Endothelial cell (in vitro differentiated cells): ENCODE data around the gene HUWE1. TPM values are rescaled to one million over a fixed set of nuclear protein-coding genes. Genes with fewer than 3 reads are reported as not detected.

Experiments
- DNase-seq: peaks from one replicate; pipeline ENCODE4 v3.0.0; 2021; ENCODE audit warnings: low spot score
- H3K27ac Mint-ChIP-seq: one replicate; pipeline ENCODE4 v1.8.0; 2021; ENCODE audit warnings: mixed read lengths, inconsistent platforms; ENCODE audit not compliant: unreplicated experiment
- H3K27me3 Mint-ChIP-seq: one replicate; pipeline ENCODE4 v1.8.0; 2021; ENCODE audit warnings: mild to moderate bottlenecking, moderate library complexity, mixed read lengths, inconsistent platforms; ENCODE audit not compliant: unreplicated experiment
- H3K36me3 Mint-ChIP-seq: one replicate; pipeline ENCODE4 v1.8.0; 2021; ENCODE audit warnings: mild to moderate bottlenecking, low read depth, mixed read lengths, inconsistent platforms; ENCODE audit not compliant: unreplicated experiment
- H3K4me1 Mint-ChIP-seq: one replicate; pipeline ENCODE4 v1.8.0; 2021; ENCODE audit warnings: mild to moderate bottlenecking, mixed read lengths, inconsistent platforms; ENCODE audit not compliant: unreplicated experiment
- H3K4me3 Mint-ChIP-seq: one replicate; pipeline ENCODE4 v1.8.0; 2021; ENCODE audit warnings: mild to moderate bottlenecking, mixed read lengths, inconsistent platforms; ENCODE audit not compliant: unreplicated experiment
- H3K9me3 Mint-ChIP-seq: one replicate; pipeline ENCODE4 v1.8.0; 2021; ENCODE audit warnings: mixed read lengths, inconsistent platforms; ENCODE audit not compliant: unreplicated experiment
- CTCF ChIP-seq: fragments of 200-600 bp; sonication (generic); IDR thresholded peaks from one replicate; pipeline ENCODE4 v1.5.0; 2021; ENCODE audit warnings: antibody characterized with exemption; ENCODE audit not compliant: unreplicated experiment
- total RNA-seq: library from RNA; stranded (reverse); fragmentation: NEBNext Ultra II Directional; extraction: Animal tissue kit (Norgen Biotek cat#: 25700); gene quantifications from one replicate; pipeline ENCODE4 v1.2.1, GENCODE V29; 2021; ENCODE audit not compliant: unreplicated experiment

The HUWE1 gene
- total RNA-seq, 1 donor from 2014 or later, result 270 TPM

GRCh38 chrX:53688300-53688699, 1.8 kb upstream of the HUWE1 start:
- DNase-seq, result no peak
- peaks cover 3% of the 10 kb centered on the region for H3K36me3 Mint-ChIP-seq
- H3K27ac Mint-ChIP-seq, result no peak overlapping the region
- H3K4me3 Mint-ChIP-seq, result no peak overlapping the region
- TF ChIP-seq CTCF, result no peak
- no peaks in the 10 kb centered on the region for H3K4me1 Mint-ChIP-seq
- H3K27me3 Mint-ChIP-seq, result peaks cover 2% of the 10 kb centered on the region
- H3K9me3 Mint-ChIP-seq, result no peaks in the 10 kb centered on the region

- Mint-ChIP-seq H3K27ac (peak overlapping the region; percentile 53), H3K4me1 (peaks cover 17% of the 10 kb centered on the region), H3K36me3 (peaks cover 6% of the 10 kb centered on the region), H3K4me3 (peak overlapping the region; percentile 96), H3K27me3 (peaks cover 7% of the 10 kb centered on the region), H3K9me3 (no peaks in the 10 kb centered on the region)
- no peak for TF ChIP-seq CTCF
- DNase-seq, result no peak
These were observed 808 bp downstream of the HUWE1 start for GRCh38 chrX:53685711-53686110.

- peaks cover 6% of the 10 kb centered on the region for H3K36me3 Mint-ChIP-seq
- peak overlapping the region; percentile 96 for H3K4me3 Mint-ChIP-seq
- no peak for TF ChIP-seq CTCF
- H3K9me3 Mint-ChIP-seq, result no peaks in the 10 kb centered on the region
- H3K27me3 Mint-ChIP-seq, result peaks cover 7% of the 10 kb centered on the region
- H3K4me1 Mint-ChIP-seq, result peaks cover 17% of the 10 kb centered on the region
- H3K27ac Mint-ChIP-seq, result peak overlapping the region; percentile 93
- no peak for DNase-seq
These were observed 1.9 kb downstream of the HUWE1 start for GRCh38 chrX:53684415-53685192.

- no peak for TF ChIP-seq CTCF
- Mint-ChIP-seq H3K4me1 (peaks cover 17% of the 10 kb centered on the region), H3K36me3 (peaks cover 6% of the 10 kb centered on the region), H3K4me3 (peak overlapping the region; percentile 96), H3K27ac (peak overlapping the region; percentile 93), H3K9me3 (no peaks in the 10 kb centered on the region), H3K27me3 (peaks cover 7% of the 10 kb centered on the region)
- peak; percentile 76 for DNase-seq
These were observed 2.7 kb downstream of the HUWE1 start for GRCh38 chrX:53683556-53684414.
